Measurements from ENCODE around the gene ROM1. TPM values are rescaled to one million over a fixed set of nuclear protein-coding genes. Genes with fewer than 3 reads are reported as not detected.
A peak's percentile ranks its signal among the peaks of the same experiment; 100 is the strongest.

Gene ROM1
- total and polyA plus RNA-seq, 2 experiments from 2014 or later = 0.24 to 0.65 TPM

- Mint-ChIP-seq H3K4me3 (peak overlapping the region; percentile 91), H3K9me3 (no peaks in the 10 kb centered on the region; the same call in 2 of the 3 replicates), H3K4me1 (peaks cover 44% of the 10 kb centered on the region), H3K27me3 (ENCODE audit: insufficient read depth, low read depth, poor library complexity) (peaks cover 35% of the 10 kb centered on the region), H3K27ac (peak overlapping the region; percentile 3; the same call in 1 of the 2 replicates), H3K36me3 (ENCODE audit: low read depth) (peaks cover 64% of the 10 kb centered on the region)
- H3K4me3 ChIP-seq = peak overlapping the region; percentile 96
- no peak overlapping the region for H3K27ac ChIP-seq (ENCODE audit: low read depth)
- TF ChIP-seq ZNF331 (CRISPR knock-in tag; IDR thresholded peaks at IDR 0.05; ENCODE audit: low read depth) (no peak), CTCF (conservative IDR thresholded peaks at IDR 0.05; ENCODE audit: low read depth in 2 of 2) (no peak), STAT1 (IDR thresholded peaks at IDR 0.05; ENCODE audit: unreplicated experiment) (no peak), EZH2 (IDR thresholded peaks at IDR 0.05; ENCODE audit: low read depth, unreplicated experiment) (no peak), CREB1 (CRISPR knock-in tag; IDR thresholded peaks at IDR 0.05; ENCODE audit: low read depth) (no peak), ZNF114 (CRISPR knock-in tag; IDR thresholded peaks at IDR 0.05) (no peak), JUNB (IDR thresholded peaks at IDR 0.05; ENCODE audit: unreplicated experiment) (no peak), ETS1 (IDR thresholded peaks at IDR 0.05) (no peak), EZH2phosphoT487 (IDR thresholded peaks at IDR 0.05; ENCODE audit: unreplicated experiment) (no peak), NANOG (IDR thresholded peaks at IDR 0.05; ENCODE audit: borderline replicate concordance) (no peak), ZNF462 (CRISPR knock-in tag; IDR thresholded peaks at IDR 0.05) (no peak), POLR2AphosphoS5 (IDR thresholded peaks at IDR 0.05; ENCODE audit: low read depth) (no peak)
- TF ChIP-seq, protein P1, sequence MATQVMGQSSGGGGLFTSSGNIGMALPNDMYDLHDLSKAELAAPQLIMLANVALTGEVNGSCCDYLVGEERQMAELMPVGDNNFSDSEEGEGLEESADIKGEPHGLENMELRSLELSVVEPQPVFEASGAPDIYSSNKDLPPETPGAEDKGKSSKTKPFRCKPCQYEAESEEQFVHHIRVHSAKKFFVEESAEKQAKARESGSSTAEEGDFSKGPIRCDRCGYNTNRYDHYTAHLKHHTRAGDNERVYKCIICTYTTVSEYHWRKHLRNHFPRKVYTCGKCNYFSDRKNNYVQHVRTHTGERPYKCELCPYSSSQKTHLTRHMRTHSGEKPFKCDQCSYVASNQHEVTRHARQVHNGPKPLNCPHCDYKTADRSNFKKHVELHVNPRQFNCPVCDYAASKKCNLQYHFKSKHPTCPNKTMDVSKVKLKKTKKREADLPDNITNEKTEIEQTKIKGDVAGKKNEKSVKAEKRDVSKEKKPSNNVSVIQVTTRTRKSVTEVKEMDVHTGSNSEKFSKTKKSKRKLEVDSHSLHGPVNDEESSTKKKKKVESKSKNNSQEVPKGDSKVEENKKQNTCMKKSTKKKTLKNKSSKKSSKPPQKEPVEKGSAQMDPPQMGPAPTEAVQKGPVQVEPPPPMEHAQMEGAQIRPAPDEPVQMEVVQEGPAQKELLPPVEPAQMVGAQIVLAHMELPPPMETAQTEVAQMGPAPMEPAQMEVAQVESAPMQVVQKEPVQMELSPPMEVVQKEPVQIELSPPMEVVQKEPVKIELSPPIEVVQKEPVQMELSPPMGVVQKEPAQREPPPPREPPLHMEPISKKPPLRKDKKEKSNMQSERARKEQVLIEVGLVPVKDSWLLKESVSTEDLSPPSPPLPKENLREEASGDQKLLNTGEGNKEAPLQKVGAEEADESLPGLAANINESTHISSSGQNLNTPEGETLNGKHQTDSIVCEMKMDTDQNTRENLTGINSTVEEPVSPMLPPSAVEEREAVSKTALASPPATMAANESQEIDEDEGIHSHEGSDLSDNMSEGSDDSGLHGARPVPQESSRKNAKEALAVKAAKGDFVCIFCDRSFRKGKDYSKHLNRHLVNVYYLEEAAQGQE (IDR thresholded peaks at IDR 0.05; ENCODE audit: unreplicated experiment) = no peak
- H3K4me1 ChIP-seq (ENCODE audit: insufficient read depth) = peaks cover 18% of the 10 kb centered on the region; the same call in 1 of the 2 replicates
- H3K4me2 ChIP-seq = peak overlapping the region; percentile 88
- H3K9me2 ChIP-seq (ENCODE audit: insufficient read depth) = no peaks in the 10 kb centered on the region
- DNase-seq (ENCODE audit: low spot score) (no peak), ATAC-seq (no peak)
- H3K79me2 ChIP-seq (replicated peaks; ENCODE audit: insufficient read depth) = peaks cover 23% of the 10 kb centered on the region
- peaks cover 36% of the 10 kb centered on the region for H3F3A ChIP-seq (replicated peaks; ENCODE audit: low read depth)
- H2AFZ ChIP-seq = no peak overlapping the region
- H3K36me3 ChIP-seq (ENCODE audit: insufficient read depth) = peaks cover 26% of the 10 kb centered on the region
- peaks cover 41% of the 10 kb centered on the region for H3K27me3 ChIP-seq (ENCODE audit: insufficient read depth)
- peaks cover 28% of the 10 kb centered on the region for H4K20me1 ChIP-seq (replicated peaks; ENCODE audit: insufficient read depth)
These were observed 13.2 kb upstream of the ROM1 start for GRCh38 chr11:62599901-62600300.

Measured in GM23338 (cell line).